Activated T-helper 2 cell treated with anti-CD3 and anti-CD28 coated beads, Interferon-gamma antibody, Interleukin-2, Interleukin-4, amounts not matched to agents 10 μg/mL and 5 μg/mL and 100 μg/mL, durations not matched to agents 14 hours and 24 hours and 36 hours (primary cell): Measurements from ENCODE around the gene BMP2K. TPM values are rescaled to one million over a fixed set of nuclear protein-coding genes. Genes with fewer than 3 reads are reported as not detected.
"Not testable (repeated sequence)": the region's sequence is repeated elsewhere in the genome, so short reads cannot be mapped to it uniquely, and the experiment has no call there.

Experiments
- DNase-seq: peaks from one replicate; pipeline ENCODE4 v3.0.0; 2021; ENCODE audit warnings: low spot score
- H3K27ac Mint-ChIP-seq: one replicate; pipeline ENCODE4 v1.8.0; 2021; ENCODE audit warnings: mixed read lengths
- H3K27me3 Mint-ChIP-seq: one replicate; pipeline ENCODE4 v1.8.0; 2021; ENCODE audit warnings: low read depth, mixed read lengths
- H3K36me3 Mint-ChIP-seq: one replicate; pipeline ENCODE4 v1.8.0; 2021; ENCODE audit warnings: low read depth, mixed read lengths
- H3K4me1 Mint-ChIP-seq: one replicate; pipeline ENCODE4 v1.8.0; 2021; ENCODE audit warnings: low read depth, mixed read lengths
- H3K4me3 Mint-ChIP-seq: one replicate; pipeline ENCODE4 v1.8.0; 2021; ENCODE audit warnings: low read depth, mild to moderate bottlenecking, moderate library complexity, mixed read lengths
- H3K9me3 Mint-ChIP-seq: one replicate; pipeline ENCODE4 v1.8.0; 2021; ENCODE audit warnings: mixed read lengths
- intact Hi-C: fragments of 100-400 bp; cut with micrococcal nuclease; formaldehyde crosslinking; loops from one replicate; pipeline ENCODE4 v1.15.1; 2023
- total RNA-seq: library from RNA; stranded (reverse); gene quantifications from 2 replicates; pipeline ENCODE4 v1.2.3, GENCODE V29; 2022

The BMP2K gene
- total RNA-seq, 1 donor from 2014 or later, result 14.6 TPM

DNA sequence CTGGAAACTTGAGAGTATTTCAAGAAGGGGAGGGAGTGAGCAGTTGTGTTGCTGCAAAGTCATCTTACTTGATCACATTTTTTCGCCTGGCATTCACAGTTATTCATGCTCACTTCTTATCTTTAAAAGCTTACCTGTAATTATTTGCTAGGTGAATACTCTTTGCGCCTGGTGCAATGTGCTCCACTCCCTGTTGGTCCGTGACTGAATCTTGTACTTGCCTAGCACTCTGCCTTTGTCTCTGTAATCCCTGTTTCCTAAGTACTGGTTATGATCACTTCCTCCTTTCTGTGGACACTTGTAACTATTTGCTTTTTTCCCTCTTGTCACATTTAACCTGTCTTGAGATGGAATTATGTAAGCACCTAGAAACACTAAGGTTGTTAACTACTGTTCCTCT, 5.8 kb downstream of the BMP2K start:
- H3K27me3 Mint-ChIP-seq, result no peaks in the 10 kb centered on the region
- H3K4me1 Mint-ChIP-seq, result peaks cover 15% of the 10 kb centered on the region
- no peak overlapping the region for H3K27ac Mint-ChIP-seq
- intact Hi-C loops, result no loop called here
- no peak for DNase-seq
- no peak overlapping the region for H3K4me3 Mint-ChIP-seq
- H3K9me3 Mint-ChIP-seq, result no peaks in the 10 kb centered on the region
- peaks cover 3% of the 10 kb centered on the region for H3K36me3 Mint-ChIP-seq

DNA sequence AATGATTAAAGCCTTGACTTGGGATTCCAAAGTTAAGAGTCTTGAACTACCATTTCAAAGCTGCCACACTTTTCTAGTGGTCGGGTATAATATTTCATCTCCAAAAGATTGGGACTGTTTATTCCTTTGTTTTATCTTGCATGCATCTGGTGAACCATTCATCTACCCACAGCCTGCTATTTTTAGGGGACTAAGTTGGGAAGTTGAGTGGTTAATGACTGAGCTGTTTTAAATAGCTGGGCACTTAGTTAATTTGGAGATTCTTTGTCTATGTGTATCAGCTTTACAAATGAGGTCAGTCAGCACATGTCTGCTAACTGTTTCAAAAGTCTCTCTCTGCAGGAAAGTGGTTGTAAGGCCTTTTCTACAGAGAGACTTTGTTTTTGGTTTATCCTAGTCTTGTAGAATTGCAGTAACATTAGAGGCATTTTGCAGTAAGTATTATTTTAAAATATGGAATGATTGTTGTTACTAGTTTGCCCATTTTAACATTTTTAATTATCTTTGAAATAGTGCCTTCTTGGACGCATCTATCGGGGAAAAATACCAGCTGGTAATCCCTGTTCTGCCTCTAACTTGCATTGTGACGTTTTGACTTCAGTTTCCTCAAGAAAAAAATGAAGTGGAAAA, 8.2 kb downstream of the BMP2K start:
- Mint-ChIP-seq H3K36me3 (peaks cover 3% of the 10 kb centered on the region), H3K4me1 (peaks cover 9% of the 10 kb centered on the region), H3K9me3 (no peaks in the 10 kb centered on the region), H3K27me3 (no peaks in the 10 kb centered on the region), H3K27ac (no peak overlapping the region), H3K4me3 (no peak overlapping the region)
- intact Hi-C loops, result no loop called here
- DNase-seq, result no peak

DNA sequence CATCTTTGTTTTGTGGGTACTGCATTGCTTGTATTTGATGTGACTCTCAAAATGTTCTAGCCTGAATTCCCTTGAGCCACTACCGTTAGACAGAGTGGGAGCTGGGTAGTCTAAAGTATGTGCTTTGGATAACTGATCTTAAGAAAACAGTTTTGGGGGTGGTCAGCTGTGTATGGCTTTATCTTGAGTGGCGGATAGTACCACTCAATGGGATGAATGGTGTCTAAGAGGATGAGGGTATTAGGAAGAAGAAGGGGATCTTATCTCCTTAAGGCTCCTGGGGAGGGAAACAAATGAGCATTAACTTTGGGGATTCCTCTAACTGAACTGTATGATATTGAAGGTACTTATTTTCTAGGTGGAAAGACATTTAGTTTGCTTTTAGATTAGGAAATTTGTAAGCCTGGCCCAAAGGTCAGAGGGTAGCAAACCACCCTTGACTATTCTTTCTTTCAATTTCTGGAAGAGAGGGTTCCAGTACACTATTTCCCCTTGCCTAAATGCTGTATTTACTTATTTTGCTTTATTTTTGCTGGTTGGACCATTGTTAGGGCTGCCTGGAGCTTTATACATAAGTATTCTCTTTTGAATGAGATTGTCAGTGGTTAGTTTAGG, 11.3 kb downstream of the BMP2K start:
- Mint-ChIP-seq H3K36me3 (peaks cover 3% of the 10 kb centered on the region), H3K4me1 (peaks cover 9% of the 10 kb centered on the region), H3K27ac (no peak overlapping the region), H3K4me3 (no peak overlapping the region), H3K9me3 (no peaks in the 10 kb centered on the region), H3K27me3 (no peaks in the 10 kb centered on the region)
- no peak for DNase-seq
- intact Hi-C loops, result no loop called here

DNA sequence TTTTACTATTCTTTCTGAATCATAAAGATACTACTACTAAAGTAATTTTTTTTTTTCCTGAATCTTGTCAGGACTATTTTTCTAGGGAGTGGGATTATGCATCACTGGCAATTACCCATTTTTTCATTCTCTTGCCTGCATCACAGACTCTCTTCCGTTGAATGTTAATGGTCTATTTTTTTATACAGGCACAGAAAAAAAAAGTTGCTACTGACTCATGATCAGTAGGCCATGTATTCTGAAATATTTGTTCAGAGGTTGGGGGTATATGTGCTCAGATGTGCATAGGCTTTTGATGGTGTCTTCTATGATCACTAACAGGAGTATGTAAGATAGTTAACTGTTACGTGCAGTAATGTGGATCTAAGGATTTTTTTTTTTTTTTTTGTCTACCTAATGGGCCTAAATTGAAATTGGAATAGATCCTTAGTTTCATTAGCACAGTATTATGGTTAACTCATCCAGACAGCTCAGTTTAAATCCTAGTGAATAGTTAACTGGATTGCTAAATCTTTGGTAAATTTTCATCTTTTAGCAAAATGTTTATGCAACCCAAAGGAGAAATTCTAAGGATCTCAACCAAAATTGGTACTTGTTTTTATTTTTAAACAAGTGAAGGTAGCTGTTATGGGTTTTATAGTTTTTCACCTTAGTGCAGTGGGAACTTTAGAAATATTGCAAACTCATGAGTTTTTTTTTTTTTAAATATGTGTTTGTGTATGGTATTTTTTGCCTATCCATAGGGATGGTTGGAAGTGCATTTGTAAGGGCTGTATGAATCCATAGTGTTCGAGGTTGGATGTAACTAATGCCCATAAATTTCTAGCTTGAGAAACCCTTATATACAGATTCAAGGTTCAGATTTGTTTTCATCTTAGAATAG, 12.1 kb downstream of the BMP2K start:
- Mint-ChIP-seq H3K4me3 (no peak overlapping the region), H3K27me3 (no peaks in the 10 kb centered on the region), H3K4me1 (peaks cover 9% of the 10 kb centered on the region), H3K9me3 (no peaks in the 10 kb centered on the region), H3K36me3 (peaks cover 3% of the 10 kb centered on the region), H3K27ac (no peak overlapping the region)
- no peak for DNase-seq
- intact Hi-C loops, result no loop called here

DNA sequence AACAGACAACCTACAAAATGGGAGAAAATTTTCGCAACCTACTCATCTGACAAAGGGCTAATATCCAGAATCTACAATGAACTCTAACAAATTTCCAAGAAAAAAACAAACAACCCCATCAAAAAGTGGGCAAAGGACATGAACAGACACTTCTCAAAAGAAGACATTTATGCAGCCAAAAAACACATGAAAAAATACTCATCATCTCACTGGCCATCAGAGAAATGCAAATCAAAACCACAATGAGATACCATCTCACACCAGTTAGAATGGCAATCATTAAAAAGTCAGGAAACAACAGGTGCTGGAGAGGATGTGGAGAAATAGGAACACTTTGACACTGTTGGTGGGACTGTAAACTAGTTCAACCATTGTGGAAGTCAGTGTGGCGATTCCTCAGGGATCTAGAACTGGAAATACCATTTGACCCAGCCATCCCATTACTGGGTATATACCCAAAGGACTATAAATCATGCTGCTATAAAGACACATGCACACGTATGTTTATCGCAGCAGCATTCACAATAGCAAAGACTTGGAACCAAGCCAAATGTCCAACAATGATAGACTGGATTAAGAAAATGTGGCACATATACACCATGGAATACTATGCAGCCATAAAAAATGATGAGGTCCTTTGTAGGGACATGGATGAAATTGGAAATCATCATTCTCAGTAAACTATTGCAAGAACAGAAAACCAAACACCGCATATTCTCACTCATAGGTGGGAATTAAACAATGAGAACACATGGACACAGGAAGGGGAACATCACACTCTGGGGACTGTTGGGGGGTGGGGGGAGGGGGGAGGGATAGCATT, 19.7 kb downstream of the BMP2K start:
- DNase-seq, H3K4me1 Mint-ChIP-seq, H3K27ac Mint-ChIP-seq, intact Hi-C loops, H3K9me3 Mint-ChIP-seq, H3K27me3 Mint-ChIP-seq, H3K4me3 Mint-ChIP-seq: not testable (repeated sequence)
- peaks cover 12% of the 10 kb centered on the region for H3K36me3 Mint-ChIP-seq

DNA sequence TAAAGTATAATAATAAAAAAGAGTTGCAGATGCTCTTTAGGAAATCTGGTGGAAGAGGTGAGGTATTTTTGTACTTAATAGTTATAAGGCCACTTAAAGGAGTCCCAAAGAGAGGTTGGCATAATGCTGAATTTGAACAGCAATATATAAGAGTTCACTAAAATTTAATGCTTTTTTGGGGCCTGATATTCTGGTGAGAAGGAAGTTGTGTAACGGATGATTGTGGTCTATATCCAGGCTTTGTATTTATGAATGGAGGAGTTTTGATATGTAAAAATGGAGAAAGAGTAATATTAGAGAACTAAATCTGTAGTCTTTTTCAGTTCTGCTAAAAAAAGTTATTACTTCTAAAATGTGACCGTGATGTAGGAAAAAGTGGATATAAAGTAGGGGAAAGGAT, 20.4 kb downstream of the BMP2K start:
- Mint-ChIP-seq H3K27me3 (no peaks in the 10 kb centered on the region), H3K36me3 (peaks cover 12% of the 10 kb centered on the region), H3K4me1 (peaks cover 6% of the 10 kb centered on the region), H3K27ac (no peak overlapping the region), H3K4me3 (no peak overlapping the region), H3K9me3 (peaks cover 6% of the 10 kb centered on the region)
- DNase-seq, result no peak
- intact Hi-C loops, result no loop called here

DNA sequence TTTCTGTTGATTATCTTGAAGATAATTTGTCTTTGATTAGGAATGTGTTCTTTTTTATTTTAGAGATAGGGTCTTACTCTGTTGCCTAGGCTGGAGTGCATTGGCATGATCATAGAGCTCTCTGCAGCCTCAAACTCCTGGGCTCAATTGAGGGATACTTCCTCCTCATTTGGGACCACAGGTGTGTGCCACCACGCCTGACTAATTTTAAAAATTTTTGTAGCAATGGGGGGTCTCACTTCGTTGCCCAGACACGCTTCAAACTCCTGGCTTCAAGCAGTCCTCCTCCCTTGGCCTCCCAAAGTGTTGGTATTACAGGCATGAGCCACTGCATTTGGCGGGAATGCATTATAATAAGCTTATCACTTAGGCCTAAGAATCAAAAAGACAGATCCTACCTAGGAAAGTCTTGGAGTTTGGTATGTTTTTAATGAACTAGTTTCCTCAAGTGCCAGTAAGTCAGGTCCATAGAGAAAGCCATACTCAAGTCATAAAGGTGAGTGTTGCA, 21.7 kb downstream of the BMP2K start:
- no peak for DNase-seq
- intact Hi-C loops, result no loop called here
- no peak overlapping the region for H3K4me3 Mint-ChIP-seq
- no peaks in the 10 kb centered on the region for H3K27me3 Mint-ChIP-seq
- peaks cover 12% of the 10 kb centered on the region for H3K36me3 Mint-ChIP-seq
- H3K4me1 Mint-ChIP-seq, result peaks cover 6% of the 10 kb centered on the region
- peaks cover 6% of the 10 kb centered on the region for H3K9me3 Mint-ChIP-seq
- no peak overlapping the region for H3K27ac Mint-ChIP-seq

DNA sequence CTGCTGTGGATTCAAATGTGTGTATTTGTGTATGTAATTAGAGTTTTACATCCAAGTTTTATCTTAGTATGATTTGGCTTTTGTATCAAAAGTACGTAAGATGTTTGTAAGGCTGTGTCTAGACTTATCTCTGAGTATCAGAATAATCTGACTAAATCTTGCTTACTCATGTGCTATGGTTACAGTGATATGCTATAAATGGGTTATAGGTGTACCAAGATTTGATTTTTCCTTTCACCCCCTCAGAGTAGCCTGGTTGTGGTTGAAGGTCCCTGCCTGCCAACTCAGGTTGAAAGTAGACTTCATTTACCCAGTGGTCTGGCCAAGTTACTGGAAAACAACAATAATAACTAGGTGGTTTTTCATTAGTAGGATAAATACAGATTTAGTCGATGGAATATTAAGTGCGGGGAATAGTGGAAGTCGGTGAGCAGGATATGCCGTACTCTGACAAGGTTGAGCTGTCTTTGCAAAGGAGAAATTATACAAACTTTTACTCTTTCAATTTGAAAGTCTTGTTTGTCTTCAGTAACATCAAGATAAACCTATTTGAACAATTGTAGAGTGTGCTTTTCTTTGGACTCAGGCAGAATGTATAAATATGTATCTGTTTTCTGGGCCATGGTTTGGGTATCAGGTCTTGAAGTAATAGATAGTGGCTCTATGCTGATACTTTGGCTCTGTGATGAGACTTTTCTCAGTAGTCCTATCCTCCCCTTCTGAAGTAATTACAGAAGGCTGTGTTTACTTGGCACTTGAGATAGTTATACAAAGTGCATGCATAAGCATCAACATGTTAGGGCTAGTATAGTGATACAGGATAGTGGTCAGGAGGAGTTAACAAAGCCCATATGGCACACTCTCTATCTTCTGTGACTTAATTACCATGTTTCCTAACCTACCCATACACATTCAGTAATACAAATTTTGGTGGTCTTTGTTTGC, 23.7 kb downstream of the BMP2K start:
- no peak overlapping the region for H3K27ac Mint-ChIP-seq
- no peak overlapping the region for H3K4me3 Mint-ChIP-seq
- peaks cover 5% of the 10 kb centered on the region for H3K9me3 Mint-ChIP-seq
- DNase-seq, result no peak
- intact Hi-C loops, result no loop called here
- H3K27me3 Mint-ChIP-seq, result no peaks in the 10 kb centered on the region
- H3K4me1 Mint-ChIP-seq, result peaks cover 6% of the 10 kb centered on the region
- H3K36me3 Mint-ChIP-seq, result peaks cover 8% of the 10 kb centered on the region

DNA sequence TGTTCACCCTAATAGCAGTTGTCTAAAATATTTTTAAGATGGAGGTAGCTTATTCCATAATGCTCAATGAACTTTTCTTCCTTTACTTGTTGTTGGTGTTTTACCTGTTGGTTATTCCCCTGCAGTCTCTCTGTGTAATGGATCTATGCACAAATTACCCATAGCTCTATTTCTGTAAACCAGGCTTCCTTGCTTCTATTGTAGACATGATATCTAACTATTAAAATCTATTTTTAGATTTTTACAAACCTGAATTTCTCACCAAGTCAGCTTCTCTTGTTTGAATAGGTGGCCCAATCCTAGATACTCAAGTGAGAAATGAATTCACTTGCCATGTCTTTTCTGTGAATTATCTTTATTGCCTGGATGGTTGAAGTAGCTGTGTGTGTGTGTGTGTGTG, 24.8 kb downstream of the BMP2K start:
- H3K9me3 Mint-ChIP-seq, result no peaks in the 10 kb centered on the region
- H3K27ac Mint-ChIP-seq, result no peak overlapping the region
- H3K36me3 Mint-ChIP-seq, result peaks cover 4% of the 10 kb centered on the region
- H3K27me3 Mint-ChIP-seq, result no peaks in the 10 kb centered on the region
- H3K4me3 Mint-ChIP-seq, result no peak overlapping the region
- H3K4me1 Mint-ChIP-seq, result peaks cover 6% of the 10 kb centered on the region
- intact Hi-C loops, result no loop called here
- DNase-seq, result no peak

DNA sequence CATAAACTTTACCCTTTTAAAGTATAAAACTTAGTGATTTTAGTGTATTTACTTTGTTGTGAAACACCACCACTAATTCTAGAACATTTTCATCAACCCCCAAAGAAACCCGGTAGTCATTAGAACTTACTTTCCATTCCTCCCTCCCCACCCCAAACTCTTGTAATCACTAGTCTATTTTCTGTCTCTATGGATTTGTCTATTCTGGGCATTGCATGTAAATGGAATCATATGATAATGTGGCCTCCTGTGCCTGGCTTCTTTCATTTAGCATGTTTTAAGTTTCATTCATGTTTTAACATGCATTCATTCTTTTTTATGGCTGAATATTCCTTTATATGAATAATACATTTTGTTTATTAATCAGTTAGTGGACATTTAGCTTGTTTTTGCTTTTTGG, 27.8 kb downstream of the BMP2K start:
- no peak for DNase-seq
- H3K27me3 Mint-ChIP-seq, result no peaks in the 10 kb centered on the region
- peaks cover 8% of the 10 kb centered on the region for H3K4me1 Mint-ChIP-seq
- H3K4me3 Mint-ChIP-seq, result no peak overlapping the region
- H3K27ac Mint-ChIP-seq, result no peak overlapping the region
- intact Hi-C loops, result no loop called here
- H3K9me3 Mint-ChIP-seq, result peaks cover 18% of the 10 kb centered on the region
- H3K36me3 Mint-ChIP-seq, result peaks cover 15% of the 10 kb centered on the region

DNA sequence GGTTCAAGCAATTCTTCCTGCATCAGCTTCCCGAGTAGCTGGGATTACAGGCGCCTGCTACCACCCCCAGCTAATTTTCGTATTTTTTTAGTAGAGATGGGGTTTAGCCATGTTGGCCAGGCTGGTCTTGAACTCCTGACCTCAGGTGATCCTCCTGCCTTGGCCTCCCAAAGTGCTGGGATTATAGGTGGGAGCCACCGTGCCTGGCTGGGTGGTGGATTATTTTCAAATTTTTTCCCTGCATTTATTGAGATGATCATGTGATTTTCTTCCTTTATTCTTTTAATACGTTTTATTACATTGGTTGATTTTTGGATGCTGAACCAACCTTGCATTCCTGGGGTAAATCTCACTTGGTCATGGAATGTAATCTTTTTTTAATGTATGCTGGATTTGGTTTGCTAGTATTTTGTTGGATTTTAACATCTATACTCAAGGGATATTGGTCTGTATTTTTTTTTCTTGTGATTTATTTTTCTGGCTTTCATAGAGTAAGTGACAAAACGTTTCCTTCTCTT, 30.9 kb downstream of the BMP2K start:
- Mint-ChIP-seq H3K4me1 (peaks cover 2% of the 10 kb centered on the region), H3K27ac (no peak overlapping the region), H3K4me3 (no peak overlapping the region), H3K36me3 (peaks cover 18% of the 10 kb centered on the region), H3K27me3 (no peaks in the 10 kb centered on the region), H3K9me3 (peaks cover 18% of the 10 kb centered on the region)
- intact Hi-C loops, result no loop called here
- DNase-seq, result no peak
